BE2C (cell line): Measurements from ENCODE around the gene SLC22A2.

Experiments
- DNase-seq: peaks from one replicate; pipeline ENCODE4 v3.0.0-alpha.2; 2020
- H3K27me3 ChIP-seq: fragments of 250-450 bp; sonication (Bioruptor Pico); 2 replicates; pipeline ENCODE4 v1.5.1; 2020; ENCODE audit warnings: mild to moderate bottlenecking
- H3K36me3 ChIP-seq: fragments of 250-450 bp; sonication (Bioruptor Pico); 2 replicates; pipeline ENCODE4 v1.5.1; 2020; ENCODE audit warnings: mild to moderate bottlenecking
- H3K4me1 ChIP-seq: fragments of 250-450 bp; sonication (Bioruptor Pico); 2 replicates; pipeline ENCODE4 v1.5.1; 2020
- H3K4me3 ChIP-seq: 2 replicates; pipeline ENCODE4 v1.5.1; 2011; ENCODE audit warnings: low read depth, low read length
- H3K9me3 ChIP-seq: fragments of 250-450 bp; sonication (Bioruptor Pico); 2 replicates; pipeline ENCODE4 v1.5.1; 2020
- TF ChIP-seq, protein P1 (sequence below): IDR thresholded peaks from 2 replicates; pipeline ENCODE4 v1.5.1; 2012; ENCODE audit warnings: mild to moderate bottlenecking, low read depth, low read length

The SLC22A2 gene

DNA sequence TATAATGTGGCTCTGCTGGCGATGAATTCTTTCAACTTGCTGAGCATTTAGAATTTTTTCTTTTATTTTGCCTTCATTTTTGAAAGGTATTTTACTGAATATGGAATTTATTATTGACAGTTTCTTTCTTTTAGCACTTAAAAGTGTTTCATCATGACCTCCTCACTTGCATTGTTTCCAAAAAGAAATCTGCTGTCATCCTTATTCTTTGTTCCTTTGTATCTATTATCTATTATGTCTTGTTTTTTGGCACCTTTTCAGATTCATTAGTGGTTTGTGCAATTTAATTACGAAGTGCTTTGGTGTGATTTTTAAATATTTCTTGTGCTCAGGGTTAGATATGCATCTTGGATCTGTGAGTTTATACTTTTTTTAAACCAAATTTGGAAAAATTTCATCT lies 26.0 kb upstream of the SLC22A2 start:
- TF ChIP-seq, protein P1, sequence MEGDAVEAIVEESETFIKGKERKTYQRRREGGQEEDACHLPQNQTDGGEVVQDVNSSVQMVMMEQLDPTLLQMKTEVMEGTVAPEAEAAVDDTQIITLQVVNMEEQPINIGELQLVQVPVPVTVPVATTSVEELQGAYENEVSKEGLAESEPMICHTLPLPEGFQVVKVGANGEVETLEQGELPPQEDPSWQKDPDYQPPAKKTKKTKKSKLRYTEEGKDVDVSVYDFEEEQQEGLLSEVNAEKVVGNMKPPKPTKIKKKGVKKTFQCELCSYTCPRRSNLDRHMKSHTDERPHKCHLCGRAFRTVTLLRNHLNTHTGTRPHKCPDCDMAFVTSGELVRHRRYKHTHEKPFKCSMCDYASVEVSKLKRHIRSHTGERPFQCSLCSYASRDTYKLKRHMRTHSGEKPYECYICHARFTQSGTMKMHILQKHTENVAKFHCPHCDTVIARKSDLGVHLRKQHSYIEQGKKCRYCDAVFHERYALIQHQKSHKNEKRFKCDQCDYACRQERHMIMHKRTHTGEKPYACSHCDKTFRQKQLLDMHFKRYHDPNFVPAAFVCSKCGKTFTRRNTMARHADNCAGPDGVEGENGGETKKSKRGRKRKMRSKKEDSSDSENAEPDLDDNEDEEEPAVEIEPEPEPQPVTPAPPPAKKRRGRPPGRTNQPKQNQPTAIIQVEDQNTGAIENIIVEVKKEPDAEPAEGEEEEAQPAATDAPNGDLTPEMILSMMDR = no peak
- no peak for DNase-seq
- no peaks in the 10 kb centered on the region for H3K36me3 ChIP-seq
- H3K27me3 ChIP-seq = no peaks in the 10 kb centered on the region
- H3K4me1 ChIP-seq = no peaks in the 10 kb centered on the region
- H3K9me3 ChIP-seq = no peaks in the 10 kb centered on the region
- H3K4me3 ChIP-seq = no peak overlapping the region

DNA sequence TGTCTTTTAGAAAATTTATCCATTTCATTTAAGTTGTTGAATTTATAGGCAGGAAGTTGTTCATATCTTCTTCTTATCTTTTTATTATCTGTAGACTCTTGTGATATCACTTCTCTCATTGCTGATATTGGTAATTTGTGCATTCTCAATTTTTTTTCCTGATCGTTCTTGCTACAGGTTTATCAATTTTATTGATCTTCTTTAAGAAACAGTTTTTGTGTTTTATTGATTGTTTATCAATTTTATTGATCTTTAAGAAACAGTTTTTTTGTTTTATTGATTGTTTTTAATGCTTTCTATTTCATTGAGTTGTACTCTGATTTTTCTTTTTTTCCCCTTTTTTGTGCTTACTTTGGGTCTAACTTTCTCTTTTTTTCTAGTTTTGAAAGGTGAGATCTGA lies 23.8 kb upstream of the SLC22A2 start:
- Histone ChIP-seq H3K9me3 (no peaks in the 10 kb centered on the region), H3K36me3 (no peaks in the 10 kb centered on the region), H3K4me3 (no peak overlapping the region), H3K27me3 (no peaks in the 10 kb centered on the region), H3K4me1 (no peaks in the 10 kb centered on the region)
- TF ChIP-seq, protein P1 = no peak
- no peak for DNase-seq

DNA sequence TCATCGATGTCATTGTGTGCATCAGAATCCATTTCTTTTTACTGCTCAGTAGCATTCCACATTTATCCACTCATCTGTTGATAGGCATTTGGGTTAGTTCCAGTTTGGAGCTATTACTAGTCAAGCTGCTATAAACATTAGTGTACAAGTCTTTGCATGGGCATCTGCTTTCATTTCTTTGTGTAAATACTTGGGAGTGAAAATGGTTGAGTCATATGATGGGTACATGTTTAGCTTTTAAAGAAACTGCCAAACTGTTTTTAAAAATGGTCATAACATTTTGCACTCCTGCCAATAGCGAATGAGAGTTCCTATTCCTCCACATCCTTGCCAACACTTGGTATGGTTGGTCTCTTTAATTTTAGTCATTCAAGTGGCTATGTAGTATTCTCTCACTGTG lies 21.2 kb upstream of the SLC22A2 start:
- H3K4me1 ChIP-seq = no peaks in the 10 kb centered on the region
- DNase-seq = no peak
- no peaks in the 10 kb centered on the region for H3K27me3 ChIP-seq
- TF ChIP-seq, protein P1 = no peak
- no peaks in the 10 kb centered on the region for H3K36me3 ChIP-seq
- H3K4me3 ChIP-seq = no peak overlapping the region
- H3K9me3 ChIP-seq = no peaks in the 10 kb centered on the region

DNA sequence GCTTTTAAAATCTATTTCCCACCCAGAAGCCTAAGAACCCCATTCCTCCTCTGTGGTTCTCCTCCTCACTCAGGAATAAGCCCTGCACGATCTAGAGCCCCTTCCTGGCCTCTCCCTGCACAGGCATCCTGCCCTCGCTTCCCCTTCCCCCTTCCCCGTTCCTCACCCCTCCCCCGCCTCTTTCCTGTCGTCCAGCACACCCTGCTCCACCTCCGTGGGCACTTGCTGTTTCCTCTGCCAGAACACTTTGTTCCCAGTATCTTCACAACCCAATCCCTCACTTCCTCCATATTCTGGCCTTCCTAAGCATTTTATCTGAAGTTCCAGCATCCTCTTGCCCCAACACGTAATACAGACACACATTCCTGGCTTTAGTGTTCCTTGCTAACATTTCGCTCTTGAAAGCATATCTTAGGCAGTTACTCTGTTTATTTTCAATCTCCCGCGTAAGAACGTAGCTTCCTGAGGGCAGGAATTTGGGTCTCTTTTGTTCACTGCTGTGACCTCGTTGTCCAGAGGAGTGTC lies 20.2 kb upstream of the SLC22A2 start:
- TF ChIP-seq, protein P1 = no peak
- H3K9me3 ChIP-seq = no peaks in the 10 kb centered on the region
- H3K27me3 ChIP-seq = no peaks in the 10 kb centered on the region

DNA sequence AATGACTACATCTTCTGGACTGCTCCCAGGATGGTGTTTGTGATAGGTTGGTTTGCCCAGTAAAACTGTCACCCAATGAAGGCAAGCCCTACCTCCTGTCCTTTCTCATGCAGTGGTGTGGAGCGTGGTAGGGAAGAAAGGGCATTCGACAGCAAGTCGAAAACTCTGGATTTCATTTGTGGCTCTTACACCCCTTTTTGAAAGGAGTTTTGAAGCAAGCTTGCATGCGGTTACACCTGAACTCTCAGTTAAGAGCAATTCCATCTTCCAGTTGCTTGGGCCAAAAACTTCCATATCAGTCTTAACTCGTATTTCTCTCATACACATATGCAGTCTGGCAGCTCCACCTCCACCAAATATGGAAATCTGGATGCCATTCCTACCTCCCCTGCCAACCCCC lies 19.7 kb upstream of the SLC22A2 start:
- H3K4me1 ChIP-seq = no peaks in the 10 kb centered on the region
- DNase-seq = no peak
- TF ChIP-seq, protein P1 = no peak
- H3K36me3 ChIP-seq = no peaks in the 10 kb centered on the region
- no peaks in the 10 kb centered on the region for H3K27me3 ChIP-seq
- no peaks in the 10 kb centered on the region for H3K9me3 ChIP-seq
- H3K4me3 ChIP-seq = no peak overlapping the region

More for the DNA sequence above, 20.2 kb upstream of the SLC22A2 start:
- Histone ChIP-seq H3K36me3 (no peaks in the 10 kb centered on the region), H3K4me3 (no peak overlapping the region), H3K4me1 (no peaks in the 10 kb centered on the region)
- DNase-seq = no peak

DNA sequence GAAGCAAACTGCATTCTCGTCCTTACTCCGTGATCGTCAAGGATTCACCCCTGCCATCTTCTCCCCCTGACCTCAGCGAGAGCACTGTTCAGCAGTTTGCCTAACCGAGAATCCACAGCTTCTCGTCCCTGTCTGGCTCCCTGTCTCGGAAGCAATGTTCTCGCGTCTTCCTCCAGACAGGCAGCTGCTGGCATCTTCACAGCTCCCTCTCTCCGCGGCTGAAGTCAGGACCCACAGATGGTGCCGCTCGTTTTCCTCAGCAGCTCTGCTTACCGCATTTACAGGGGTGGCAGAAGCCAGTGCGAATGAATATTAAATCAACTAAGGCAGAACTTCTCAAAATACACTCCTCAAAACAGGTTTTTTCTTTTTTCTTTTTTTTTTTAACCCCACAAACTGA lies 18.9 kb upstream of the SLC22A2 start:
- TF ChIP-seq, protein P1 = no peak
- H3K27me3 ChIP-seq = no peaks in the 10 kb centered on the region
- DNase-seq = no peak
- H3K36me3 ChIP-seq = no peaks in the 10 kb centered on the region
- H3K4me3 ChIP-seq = no peak overlapping the region
- no peaks in the 10 kb centered on the region for H3K9me3 ChIP-seq
- no peaks in the 10 kb centered on the region for H3K4me1 ChIP-seq
